Measurements from ENCODE around the gene UBE2S.
A peak's percentile ranks its signal among the peaks of the same experiment; 100 is the strongest.
"Not testable (repeated sequence)": the region's sequence is repeated elsewhere in the genome, so short reads cannot be mapped to it uniquely, and the experiment has no call there.

The UBE2S gene

GRCh38 chr19:55406091-55406825, 1.3 kb downstream of the UBE2S start:
- DNase-seq (ENCODE audit: low read depth): no peak

GRCh38 chr19:55405638-55406037, 1.9 kb downstream of the UBE2S start:
- no peak for DNase-seq (ENCODE audit: low read depth)

- DNase-seq (ENCODE audit: low read depth): no peak
Measured at GRCh38 chr19:55402509-55402908, 5.1 kb downstream of the UBE2S start.

- DNase-seq (ENCODE audit: low read depth): not testable (repeated sequence)
Measured at GRCh38 chr19:55401390-55401789, 6.2 kb downstream of the UBE2S start.

GRCh38 chr19:55400281-55401087, 7.1 kb downstream of the UBE2S start:
- DNase-seq (ENCODE audit: low read depth): no peak

- no peak for DNase-seq (ENCODE audit: low read depth)
Measured at GRCh38 chr19:55398200-55398925, 9.2 kb downstream of the UBE2S start.

GRCh38 chr19:55392820-55393761, 14.5 kb downstream of the UBE2S start:
- DNase-seq (ENCODE audit: low read depth): no peak

GRCh38 chr19:55391702-55392615, 15.6 kb downstream of the UBE2S start:
- DNase-seq (ENCODE audit: low read depth): no peak

GRCh38 chr19:55391191-55391670, 16.4 kb downstream of the UBE2S start:
- no peak for DNase-seq (ENCODE audit: low read depth)

GRCh38 chr19:55390461-55390880, 17.1 kb downstream of the UBE2S start:
- DNase-seq (ENCODE audit: low read depth): no peak

- no peak for DNase-seq (ENCODE audit: low read depth)
Measured at GRCh38 chr19:55389386-55390317, 17.9 kb downstream of the UBE2S start.

GRCh38 chr19:55387736-55388497, 19.7 kb downstream of the UBE2S start:
- no peak for DNase-seq (ENCODE audit: low read depth)

GRCh38 chr19:55386493-55386971, 21.1 kb downstream of the UBE2S start:
- DNase-seq (ENCODE audit: low read depth): no peak

- peak; percentile 95 for DNase-seq (ENCODE audit: low read depth)
Measured at GRCh38 chr19:55385724-55386492, 21.7 kb downstream of the UBE2S start, which contains the start of gene RPL28. TSS of gene RPL28 (plus strand) at chr19:55385932. CDS start at chr19:55386358, 426 bp downstream.

- peak; percentile 92 for DNase-seq (ENCODE audit: low read depth)
Measured at GRCh38 chr19:55384920-55385723, 22.5 kb downstream of the UBE2S start.

GRCh38 chr19:55384131-55384919, 23.3 kb downstream of the UBE2S start, which contains the start of gene TMEM238:
TSS of gene TMEM238 (minus strand) at chr19:55384292. CDS start at chr19:55384259, 33 bp downstream.
- DNase-seq (ENCODE audit: low read depth): no peak

All from CMK (cell line).